GM21381 (cell line): ENCODE results near the gene OR52E8.
A peak's percentile ranks its signal among the peaks of the same experiment; 100 is the strongest.

Source experiments
- ATAC-seq: cut with Tn5 transposase; IDR thresholded peaks from one replicate; pipeline ENCODE4 v1.9.1; 2021; ENCODE audit warnings: mild to moderate bottlenecking, moderate library complexity; ENCODE audit not compliant: unreplicated experiment

The OR52E8 gene

DNA sequence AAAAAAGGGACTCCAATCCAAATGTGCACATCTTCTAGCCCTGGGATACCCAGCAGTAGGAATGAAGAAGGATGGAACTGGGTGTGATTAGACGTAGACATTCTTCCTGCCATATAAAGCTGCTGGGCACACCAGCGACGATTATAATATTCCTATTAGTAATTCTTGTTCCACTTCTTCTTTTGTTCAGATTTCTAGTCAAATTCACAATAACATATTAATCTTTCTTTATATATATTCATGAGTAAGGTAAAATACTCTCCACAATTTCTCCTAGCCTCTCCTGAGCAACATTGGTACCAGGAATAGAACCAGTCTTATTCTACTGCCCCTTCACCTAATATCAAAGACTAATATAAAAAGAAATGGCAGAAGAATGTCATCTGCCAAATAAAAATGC, at the start of gene OR52E8:
Gene OR52E8, minus strand, starts transcription at position 101 of the 400 bp plus-strand sequence. Its CDS starts 0 bp downstream, at position 101.
- no peak for ATAC-seq

DNA sequence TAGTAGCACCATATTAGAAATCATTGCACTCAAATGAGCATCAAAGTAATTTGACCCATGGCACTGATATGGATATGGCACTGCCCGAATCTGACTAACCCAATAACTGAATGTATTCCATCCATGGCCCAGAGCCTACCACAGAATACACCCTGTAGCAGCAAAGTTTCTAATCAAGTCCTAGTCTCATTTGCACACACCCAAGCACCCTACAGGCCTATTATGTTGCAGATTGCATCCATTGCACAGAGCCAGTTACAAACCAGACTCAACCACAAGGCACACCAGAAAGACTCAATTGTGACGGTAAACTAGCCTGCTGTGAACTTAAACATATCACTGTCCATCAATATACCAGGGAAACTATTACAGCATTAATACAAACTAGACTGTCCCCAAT, 42.0 kb upstream of the OR52E8 start:
- ATAC-seq = no peak

DNA sequence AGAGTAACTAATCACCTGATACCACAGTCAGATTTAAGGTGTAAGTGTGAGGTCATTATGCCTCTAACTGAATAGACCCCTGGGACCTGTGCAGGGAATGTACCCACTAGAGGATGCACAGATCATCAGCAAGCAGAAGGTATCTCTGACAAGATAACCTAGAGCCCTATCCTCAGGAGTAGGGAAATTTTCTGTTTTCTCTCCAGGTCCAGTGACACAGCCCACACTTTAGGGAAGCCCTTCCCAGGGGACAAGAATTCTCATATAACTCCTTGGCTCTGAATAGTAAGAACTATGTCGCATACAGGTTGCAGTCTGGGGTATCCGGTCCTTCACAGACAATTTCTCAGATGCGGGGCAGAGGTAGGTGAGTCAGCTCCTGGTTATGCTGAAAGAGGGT, 35.4 kb upstream of the OR52E8 start, which contains the start of gene OR52E5:
Gene OR52E5, plus strand, starts transcription at position 301 of the 400 bp plus-strand sequence. CDS start 7,569 bp downstream, outside the sequence.
- no peak for ATAC-seq

- no peak for ATAC-seq
Measured at GRCh38 chr11:5891216-5891800, 33.8 kb upstream of the OR52E8 start.

DNA sequence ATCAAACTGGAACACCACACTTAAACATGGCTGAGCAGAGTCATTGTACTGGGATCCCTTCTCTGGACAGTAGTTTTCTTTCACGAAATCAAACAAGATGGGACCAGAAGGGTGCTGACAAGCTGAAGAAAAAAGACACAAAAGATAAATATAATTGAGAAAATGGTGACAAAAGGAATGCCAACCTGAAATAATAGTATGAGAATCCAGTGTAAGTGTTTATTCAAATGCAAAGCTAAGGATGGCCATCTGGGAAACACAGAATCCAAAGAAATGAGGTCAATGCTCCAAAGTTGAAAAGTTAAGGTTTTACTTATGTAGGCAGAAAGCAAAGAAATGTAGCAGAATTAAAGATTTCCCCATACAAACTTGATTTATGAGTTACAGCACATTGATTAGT, 30.2 kb upstream of the OR52E8 start:
- ATAC-seq = no peak

DNA sequence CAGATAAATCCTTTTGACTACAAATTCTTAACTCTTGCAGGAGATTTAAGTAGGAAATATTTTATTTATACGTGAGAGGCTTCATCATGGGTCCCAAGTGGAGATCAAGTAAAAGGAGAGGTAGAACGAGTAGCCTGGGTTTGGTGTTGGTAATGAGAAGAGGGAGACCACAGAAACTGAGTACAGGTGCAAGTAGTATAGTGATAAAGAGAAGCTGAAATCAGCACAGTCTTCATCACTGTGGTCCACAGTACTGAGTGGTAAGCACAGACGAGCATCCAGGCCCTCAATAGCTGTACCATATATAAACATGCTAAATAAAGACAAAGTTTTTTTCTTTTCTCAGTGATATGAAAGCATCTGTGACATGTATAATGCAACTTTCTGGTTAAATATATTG, 29.7 kb upstream of the OR52E8 start:
- no peak for ATAC-seq

DNA sequence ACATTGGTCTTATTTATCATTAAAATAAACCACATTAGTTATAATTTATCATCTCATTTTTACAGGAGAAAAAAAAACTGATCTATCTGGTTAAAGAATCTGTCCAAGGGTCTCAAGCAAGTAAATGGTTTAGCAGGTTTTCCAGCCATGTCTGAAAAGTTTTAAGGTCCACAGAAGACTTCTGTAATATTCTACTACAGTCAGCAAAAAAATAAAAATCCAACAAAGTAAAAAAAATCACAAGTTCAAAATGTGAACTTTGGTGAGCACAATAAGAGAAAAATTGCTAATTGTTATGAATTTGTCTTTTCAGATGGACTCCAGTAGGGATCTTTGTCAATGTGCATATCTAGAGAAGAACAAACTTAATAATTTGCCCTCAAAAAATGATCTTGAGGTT, 24.3 kb upstream of the OR52E8 start:
- no peak for ATAC-seq

- no peak for ATAC-seq
Measured at GRCh38 chr11:5880329-5880728, 22.8 kb upstream of the OR52E8 start, which contains the start of gene OR52E4. OR52E4 (plus strand) TSS chr11:5880629; CDS start chr11:5884293, 3,664 bp downstream.

- no peak for ATAC-seq
Measured at GRCh38 chr11:5878564-5878963, 21.1 kb upstream of the OR52E8 start.

DNA sequence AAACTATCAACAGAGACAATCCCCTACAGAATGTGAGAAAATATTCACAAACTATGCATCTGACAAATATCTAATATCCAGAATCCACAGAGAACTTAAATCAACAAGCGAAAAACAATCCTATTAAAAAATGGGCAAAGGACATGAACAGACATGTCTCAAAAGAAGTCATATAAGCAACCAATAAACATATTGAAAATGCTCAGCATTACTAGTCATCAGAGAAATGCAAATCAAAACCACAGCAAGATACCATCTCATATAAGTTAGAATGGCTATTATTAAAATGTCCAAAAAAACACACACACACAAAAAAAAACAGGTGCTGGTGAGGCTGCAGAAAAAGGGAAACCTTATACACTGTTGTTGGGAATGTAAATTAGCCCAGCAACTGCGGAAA, 8.3 kb upstream of the OR52E8 start:
- ATAC-seq = no peak

DNA sequence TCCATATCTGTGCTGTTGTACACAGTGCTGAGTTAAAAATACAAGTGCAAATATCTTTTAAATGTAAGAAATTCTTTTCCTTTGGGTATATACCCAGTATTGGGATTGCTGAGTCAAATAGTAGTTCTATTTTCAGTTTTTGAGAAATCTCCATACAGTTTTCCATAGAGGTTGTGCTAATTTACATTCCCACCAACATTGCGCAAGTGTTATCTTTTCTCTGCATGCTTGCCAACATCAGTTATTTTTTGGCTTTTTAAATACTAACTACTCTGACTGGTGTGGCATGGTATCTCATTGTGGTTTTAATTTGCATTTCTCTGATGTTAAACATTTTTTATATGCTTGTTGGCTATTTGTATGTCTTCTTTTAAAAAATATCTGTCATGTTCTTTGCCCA, 6.5 kb downstream of the OR52E8 start:
- ATAC-seq = no peak

DNA sequence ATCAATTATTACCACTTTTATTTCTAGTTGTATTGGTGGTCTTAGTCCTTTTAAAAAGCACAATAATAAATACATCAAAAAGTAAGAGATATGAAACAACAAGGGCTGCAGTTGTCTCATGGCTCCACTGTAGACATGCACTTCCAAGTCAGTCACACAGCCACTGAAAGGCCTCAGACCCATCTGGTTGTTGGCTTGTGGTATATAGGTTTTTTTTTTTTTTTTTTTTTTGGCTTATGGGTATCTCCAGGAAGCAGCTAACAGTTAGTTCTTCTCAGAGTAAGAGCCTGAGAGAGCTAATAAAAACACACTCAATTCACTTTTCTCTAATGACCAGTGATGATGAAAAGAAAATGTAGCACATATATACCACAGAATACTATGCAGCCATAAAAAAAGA, 9.8 kb downstream of the OR52E8 start:
- no peak for ATAC-seq

- no peak for ATAC-seq
Measured at GRCh38 chr11:5846701-5847100, 10.8 kb downstream of the OR52E8 start.

- ATAC-seq = no peak
Measured at GRCh38 chr11:5841797-5842196, 15.7 kb downstream of the OR52E8 start, which contains the start of gene OR52E6. OR52E6 (minus strand) TSS chr11:5841897; CDS start chr11:5841897, 0 bp downstream.

GRCh38 chr11:5837695-5838094, 19.8 kb downstream of the OR52E8 start:
- no peak for ATAC-seq

GRCh38 chr11:5833446-5833845, 24.0 kb downstream of the OR52E8 start:
- ATAC-seq = no peak

- ATAC-seq = no peak
Measured at GRCh38 chr11:5831196-5831829, 26.2 kb downstream of the OR52E8 start.

- ATAC-seq = peak; percentile 62
Measured at GRCh38 chr11:5818245-5818886, 39.1 kb downstream of the OR52E8 start.

DNA sequence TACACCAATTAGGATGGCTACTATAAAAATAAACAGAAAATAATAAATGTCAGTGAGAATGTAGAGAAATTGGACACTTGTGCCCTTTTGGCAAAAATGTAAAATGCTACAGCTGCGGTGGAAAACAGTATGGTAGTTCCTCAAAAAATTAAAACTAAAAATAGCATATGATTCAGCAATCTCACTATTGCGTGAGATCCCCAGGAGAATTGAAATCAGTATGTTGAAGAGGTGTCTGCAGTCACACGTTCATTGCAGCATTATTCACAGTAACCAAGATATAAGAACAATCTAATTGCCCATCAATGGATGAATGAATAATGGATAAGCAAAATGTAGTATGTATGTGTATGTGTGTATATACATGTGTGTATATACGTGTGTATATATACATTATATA, 42.0 kb downstream of the OR52E8 start:
- no peak for ATAC-seq

DNA sequence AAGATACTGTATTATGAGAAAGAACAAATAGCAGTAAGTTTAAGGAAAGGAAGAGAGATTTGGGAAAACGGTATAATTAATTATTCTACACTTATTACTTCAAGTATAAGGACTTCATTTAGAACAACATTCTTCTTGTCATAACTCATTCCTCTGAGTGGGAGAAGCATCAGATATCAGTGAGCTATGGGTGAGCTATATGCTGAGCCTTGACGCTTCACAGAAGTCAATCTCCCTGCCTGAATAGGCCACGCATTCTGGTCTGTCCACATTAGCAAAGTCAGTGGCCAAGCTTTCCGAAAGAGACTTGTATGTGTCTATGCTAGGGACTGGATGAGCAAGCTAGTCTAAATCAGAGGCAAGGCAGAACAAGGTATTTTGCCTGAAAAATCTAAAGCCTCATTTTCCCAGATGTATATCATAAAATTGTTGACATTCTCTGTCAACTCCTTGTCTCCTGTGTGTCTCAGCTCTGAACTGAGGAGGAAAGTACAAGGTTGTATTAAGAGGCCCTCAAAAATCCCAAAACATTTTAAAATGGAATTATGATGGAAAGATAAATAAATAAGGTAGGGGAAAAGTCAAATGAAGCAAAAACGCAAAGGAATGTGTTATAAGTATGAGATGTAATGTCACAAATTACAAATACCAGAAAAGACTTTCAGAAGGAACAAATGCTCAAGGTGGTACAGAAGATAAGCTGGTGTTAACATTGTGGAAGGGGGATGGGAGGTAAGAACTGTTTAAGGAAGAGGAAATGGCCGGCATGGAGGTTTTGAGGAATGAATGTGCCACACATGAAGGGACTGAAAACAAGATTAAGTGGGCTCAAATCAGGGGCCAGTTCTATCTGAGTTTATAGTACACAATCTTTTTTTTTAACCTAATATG, 47.3 kb downstream of the OR52E8 start:
- no peak for ATAC-seq

DNA sequence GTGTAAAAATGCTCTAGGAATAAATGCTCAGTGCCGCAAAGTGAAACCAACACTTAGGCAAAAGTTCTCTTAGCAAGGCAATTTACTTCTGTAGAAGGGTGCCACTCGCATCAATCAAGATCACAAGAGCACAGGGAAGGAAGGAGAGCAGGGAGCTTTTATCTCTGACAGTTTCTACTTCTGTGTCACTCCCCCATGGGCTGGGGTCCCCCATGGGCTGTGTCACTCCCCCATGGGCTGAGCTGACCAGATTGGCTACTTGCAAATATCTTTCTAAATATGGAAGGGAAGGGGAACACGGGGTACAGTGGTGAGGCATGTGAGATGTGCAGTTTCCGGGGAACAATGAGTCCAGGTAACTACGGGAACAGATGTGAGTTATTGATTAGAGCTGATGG, 48.4 kb downstream of the OR52E8 start:
- no peak for ATAC-seq
